Sigmoid colon (tissue), 3 donors: ENCODE results near the gene DAP3.

Experiments
- CTCF ChIP-seq, 4 experiments: fragments of 450-650 bp in 3 of 4; fragments of 200-600 bp in 1 of 4; IDR thresholded peaks; one replicate each; pipeline ENCODE4 v1.5.1; 2016 to 2019; ENCODE audit warnings: antibody characterized with exemption in 4 of 4, mild to moderate bottlenecking in 3 of 4, moderate library complexity in 2 of 4
- POLR2A ChIP-seq, 2 donors: fragments of 450-650 bp; IDR thresholded peaks; one replicate each; pipeline ENCODE4 v1.6.1; 2016; ENCODE audit warnings: antibody characterized with exemption in 2 of 2, mild to moderate bottlenecking in 2 of 2, moderate library complexity in 2 of 2

- TF ChIP-seq CTCF (IDR thresholded peaks at IDR 0.05) (no peak), POLR2A (IDR thresholded peaks at IDR 0.05) (no peak)
Observed at GRCh38 chr1:155760751-155761475, 72.0 kb downstream of the DAP3 start.
